RWPE1 (cell line): ENCODE data around the gene TMA7.
"Not testable (repeated sequence)": the region's sequence is repeated elsewhere in the genome, so short reads cannot be mapped to it uniquely, and the experiment has no call there.

Experiments used
- CTCF ChIA-PET: fragments of 350-600 bp; sonication (Branson Sonifier 250); formaldehyde crosslinking; extraction: SDS; loops from one replicate; lab custom pipeline; 2021; lab: Yijun Ruan, JAX
- POLR2A ChIA-PET: fragments of 400-600 bp; formaldehyde crosslinking; extraction: SDS; loops from one replicate; lab custom pipeline; 2020; ENCODE audit warnings: antibody characterized with exemption; ENCODE audit not compliant: low non-redundant PET; lab: Yijun Ruan, JAX
- DNase-seq: peaks from one replicate; pipeline ENCODE4 v3.0.0; 2012; ENCODE audit warnings: low spot score
- H3K27ac ChIP-seq: fragments of 450-650 bp; 2 replicates; pipeline ENCODE4 v1.5.1; 2017
- TF ChIP-seq, protein P1 (sequence below): fragments of 450-650 bp; conservative IDR thresholded peaks from 2 replicates; pipeline ENCODE4 v1.5.1; 2017; ENCODE audit warnings: low read depth, mild to moderate bottlenecking

TMA7 gene

DNA sequence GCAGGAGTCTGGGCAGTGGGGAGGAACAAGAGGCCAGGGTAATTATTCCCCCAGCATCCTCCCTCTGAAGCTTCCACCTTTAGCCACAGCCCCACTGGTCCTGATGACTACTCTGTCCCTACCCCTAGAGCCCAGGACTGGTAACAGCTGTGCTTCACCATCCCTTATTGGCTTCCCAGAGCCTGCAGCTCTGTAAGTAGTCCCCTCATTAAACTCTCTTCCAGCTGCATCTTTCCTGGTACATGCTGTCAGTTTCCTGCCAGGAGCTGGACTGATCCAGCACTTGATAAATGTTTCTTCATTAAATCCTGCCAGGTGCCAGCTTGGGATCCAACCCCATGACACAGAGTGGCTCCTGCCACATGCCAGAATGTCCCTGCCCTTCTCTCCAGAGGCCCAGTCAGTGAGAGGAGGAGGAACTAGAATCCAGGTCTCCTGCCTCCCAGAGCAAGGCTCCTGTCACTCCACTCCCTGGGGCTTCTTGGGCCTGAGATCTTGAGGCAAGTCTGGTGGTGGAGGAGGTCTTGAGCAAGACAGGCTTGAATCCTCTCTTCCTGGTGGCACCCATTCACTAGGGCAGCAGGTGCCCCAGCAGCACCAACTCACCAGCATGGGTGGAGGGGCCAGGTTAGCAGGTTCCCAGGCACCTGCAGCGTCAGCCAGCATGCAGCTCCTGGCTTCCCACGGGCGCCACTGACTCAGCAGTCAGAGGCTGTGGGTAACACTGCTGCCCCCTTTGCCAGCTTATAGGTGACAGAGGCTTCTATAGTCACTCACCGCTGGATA, 40.5 kb upstream of the TMA7 start:
- CTCF ChIA-PET, result interaction anchor here (0.6 to 5.9 kb wide), 4 partner anchors 37 to 126 kb away, joined by 3 to 68 read pairs (median 4); no protein-coding TSS in a partner anchor
- peak overlapping the region; percentile 99 for H3K27ac ChIP-seq
- no peak for DNase-seq
- POLR2A ChIA-PET, result interaction anchor here (0.5 to 1.0 kb wide), 3 partner anchors 18 to 145 kb away, joined by 3 to 4 read pairs (median 3); no protein-coding TSS in a partner anchor
- TF ChIP-seq, protein P1, sequence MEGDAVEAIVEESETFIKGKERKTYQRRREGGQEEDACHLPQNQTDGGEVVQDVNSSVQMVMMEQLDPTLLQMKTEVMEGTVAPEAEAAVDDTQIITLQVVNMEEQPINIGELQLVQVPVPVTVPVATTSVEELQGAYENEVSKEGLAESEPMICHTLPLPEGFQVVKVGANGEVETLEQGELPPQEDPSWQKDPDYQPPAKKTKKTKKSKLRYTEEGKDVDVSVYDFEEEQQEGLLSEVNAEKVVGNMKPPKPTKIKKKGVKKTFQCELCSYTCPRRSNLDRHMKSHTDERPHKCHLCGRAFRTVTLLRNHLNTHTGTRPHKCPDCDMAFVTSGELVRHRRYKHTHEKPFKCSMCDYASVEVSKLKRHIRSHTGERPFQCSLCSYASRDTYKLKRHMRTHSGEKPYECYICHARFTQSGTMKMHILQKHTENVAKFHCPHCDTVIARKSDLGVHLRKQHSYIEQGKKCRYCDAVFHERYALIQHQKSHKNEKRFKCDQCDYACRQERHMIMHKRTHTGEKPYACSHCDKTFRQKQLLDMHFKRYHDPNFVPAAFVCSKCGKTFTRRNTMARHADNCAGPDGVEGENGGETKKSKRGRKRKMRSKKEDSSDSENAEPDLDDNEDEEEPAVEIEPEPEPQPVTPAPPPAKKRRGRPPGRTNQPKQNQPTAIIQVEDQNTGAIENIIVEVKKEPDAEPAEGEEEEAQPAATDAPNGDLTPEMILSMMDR, result no peak

DNA sequence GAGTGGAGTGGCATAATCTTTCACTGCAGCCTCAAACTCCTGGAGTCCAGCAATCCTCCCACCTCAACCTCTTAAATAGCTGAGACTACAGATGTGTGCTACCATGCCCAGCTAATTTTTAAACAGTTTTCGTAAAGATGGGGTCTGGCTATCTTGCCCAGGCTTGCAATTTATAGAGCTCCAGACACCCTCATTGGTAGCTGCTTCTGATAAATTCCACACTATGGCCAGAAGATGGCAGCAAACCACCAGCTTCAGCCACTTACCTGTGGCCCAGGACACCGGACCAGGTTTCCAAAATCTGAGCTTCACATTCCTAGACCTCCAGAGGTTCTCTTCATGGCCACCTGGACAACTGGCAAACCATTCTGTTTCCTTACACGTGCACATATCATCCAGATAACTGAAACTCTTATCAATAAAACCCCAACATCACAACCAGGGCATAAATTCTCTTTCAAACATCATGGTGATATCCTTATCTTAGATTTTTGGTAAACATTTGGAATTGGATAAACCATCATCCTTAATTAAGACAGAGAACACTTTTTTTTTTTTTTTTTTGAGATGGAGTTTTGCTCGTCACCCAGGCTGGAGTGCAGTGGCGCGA, 39.1 kb upstream of the TMA7 start:
- POLR2A ChIA-PET, result interaction anchor here (0.7 to 0.8 kb wide), 2 partner anchors 35 kb away, joined by 3 to 4 read pairs; no protein-coding TSS in a partner anchor
- CTCF ChIA-PET, result interaction anchor here (0.5 to 5.9 kb wide), 13 partner anchors 15 to 201 kb away, joined by 3 to 68 read pairs (median 3); partner anchors contain the start of genes CCDC51 and TMA7

DNA sequence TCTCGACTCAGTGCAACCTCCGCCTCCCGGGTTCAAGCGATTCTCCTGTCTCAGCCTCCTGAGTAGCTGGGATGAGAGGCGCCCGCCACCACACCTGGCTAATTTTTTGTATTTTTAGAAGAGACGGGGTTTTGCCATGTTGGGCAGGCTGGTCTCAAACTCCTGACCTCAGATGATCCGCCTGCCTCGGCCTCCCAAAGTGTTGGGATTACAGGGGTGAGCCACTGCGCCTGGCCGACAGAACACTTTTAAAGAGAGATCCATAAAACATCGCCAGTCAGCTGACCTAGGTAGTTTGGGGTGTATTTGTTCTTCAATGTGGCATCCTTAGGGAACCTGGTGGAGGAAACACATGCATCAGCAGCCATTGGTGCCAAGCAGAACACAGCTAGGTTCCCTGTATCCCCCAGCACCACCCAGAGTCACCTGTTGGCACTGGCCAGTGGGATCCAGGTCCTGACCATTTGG, 38.6 kb upstream of the TMA7 start:
- peak overlapping the region; percentile 99 for H3K27ac ChIP-seq
- ChIA-PET CTCF (interaction anchor here (0.6 to 5.9 kb wide), 10 partner anchors 14 to 157 kb away, joined by 3 to 68 read pairs (median 3); partner anchors contain the start of genes CCDC51 and TMA7), POLR2A (interaction anchor here (0.8 kb wide), 1 partner anchor 35 kb away, joined by 4 read pairs; no protein-coding TSS in a partner anchor)
- DNase-seq, result not testable (repeated sequence)

More for the DNA sequence above, 39.1 kb upstream of the TMA7 start:
- TF ChIP-seq, protein P1, result peak; percentile 78
- peak overlapping the region; percentile 99 for H3K27ac ChIP-seq
- peak; percentile 68 for DNase-seq

DNA sequence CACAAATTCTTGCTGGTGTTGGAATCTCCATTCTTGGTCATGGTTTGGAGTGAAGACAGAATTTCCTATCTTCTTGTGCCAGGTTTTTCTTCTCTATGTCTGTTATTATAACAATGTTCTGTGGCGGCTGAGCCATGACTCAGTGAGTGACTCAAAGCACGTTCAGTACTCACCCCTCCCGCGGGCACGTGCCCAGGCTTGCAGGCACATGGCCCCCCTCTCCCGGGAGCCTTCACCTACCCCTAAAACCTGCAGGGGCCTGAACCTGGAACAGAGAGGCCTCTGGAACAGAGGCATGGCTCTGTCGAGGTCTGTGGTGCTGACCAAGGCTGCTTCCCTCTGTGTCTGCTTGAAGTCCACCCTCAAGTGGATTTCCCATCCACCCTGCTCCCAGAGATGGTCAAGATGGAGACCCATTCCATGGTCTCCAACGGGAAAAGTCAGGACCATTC, 37.8 kb upstream of the TMA7 start:
- CTCF ChIA-PET, result interaction anchor here (1.1 to 5.9 kb wide), 2 partner anchors 34 to 37 kb away, joined by 3 to 68 read pairs; partner anchors contain the start of genes CCDC51 and TMA7
- DNase-seq, result peak; percentile 88
- H3K27ac ChIP-seq, result peak overlapping the region; percentile 99
- TF ChIP-seq, protein P1, result no peak
- POLR2A ChIA-PET, result no interaction called here

DNA sequence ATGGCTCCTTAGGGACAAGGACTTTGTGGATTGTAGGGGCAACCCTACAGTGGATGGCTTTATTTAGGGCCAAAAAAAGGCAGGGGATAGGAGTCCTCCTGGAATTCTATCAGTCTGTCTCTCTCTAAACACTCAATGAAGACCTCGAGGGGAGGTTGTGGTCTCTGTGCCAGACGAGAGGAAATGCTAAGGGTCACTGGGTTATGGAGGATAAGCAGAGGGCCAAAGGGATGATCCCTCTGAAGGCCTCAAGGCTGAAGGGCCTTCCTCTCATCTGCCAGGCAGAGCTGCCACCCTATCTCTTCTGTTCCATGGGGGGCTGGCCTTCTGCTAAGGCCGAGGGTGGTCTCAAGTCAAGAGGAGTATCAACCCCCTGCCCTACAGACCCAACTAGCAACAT, 37.1 kb upstream of the TMA7 start:
- ChIA-PET POLR2A (interaction anchor here (0.6 kb wide), 1 partner anchor 35 kb away, joined by 3 read pairs; no protein-coding TSS in a partner anchor), CTCF (interaction anchor here (1.1 to 5.9 kb wide), 2 partner anchors 33 to 37 kb away, joined by 3 to 68 read pairs; partner anchors contain the start of genes CCDC51 and TMA7)
- peak overlapping the region; percentile 99 for H3K27ac ChIP-seq
- no peak for DNase-seq
- TF ChIP-seq, protein P1, result no peak

DNA sequence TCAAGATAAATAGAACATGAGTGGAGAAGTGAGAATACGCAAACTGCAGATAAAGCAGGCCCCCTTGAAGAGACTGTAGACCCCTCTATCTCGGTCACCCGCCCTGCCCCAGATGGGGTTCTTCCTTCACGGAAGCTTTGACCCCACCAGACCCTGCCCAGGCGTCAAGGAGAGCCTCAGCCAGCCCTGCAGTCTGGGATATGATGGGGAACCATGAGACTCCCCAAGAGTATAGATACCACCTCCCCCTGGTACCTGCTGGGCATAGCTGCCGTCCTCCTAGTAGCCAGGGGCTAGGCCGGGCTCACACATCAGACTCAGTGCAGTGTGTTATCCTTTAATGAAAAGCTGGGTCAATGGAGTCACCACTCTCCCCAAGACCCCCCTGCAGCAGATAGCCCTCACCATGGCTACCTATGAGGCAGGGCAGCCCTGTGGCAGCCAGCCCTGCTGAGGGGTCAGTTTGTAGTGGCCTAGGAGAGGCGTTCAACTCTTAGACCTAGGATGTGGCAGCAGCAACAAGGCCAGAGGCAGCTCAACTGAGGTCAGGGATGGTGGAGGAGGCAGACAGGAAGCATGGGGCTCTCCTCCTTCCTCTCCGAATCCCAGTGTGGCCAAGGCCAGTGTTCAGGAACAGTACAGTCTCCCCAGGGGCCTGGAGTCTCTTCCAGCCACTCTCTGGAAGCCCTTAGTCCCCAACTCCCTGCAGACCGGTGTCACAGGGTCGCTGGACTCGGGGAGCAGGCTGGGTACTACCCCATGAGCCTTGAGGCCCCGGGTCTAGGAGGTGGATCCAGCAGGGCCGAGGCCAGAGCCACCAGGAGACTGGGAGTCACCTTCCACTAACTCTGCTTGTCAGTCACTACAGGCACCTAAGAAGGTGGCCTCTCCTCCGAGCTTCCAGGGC, 36.3 kb upstream of the TMA7 start:
- DNase-seq, result no peak
- TF ChIP-seq, protein P1, result no peak
- POLR2A ChIA-PET, result no interaction called here
- CTCF ChIA-PET, result interaction anchor here (0.6 to 5.9 kb wide), 2 partner anchors 33 to 126 kb away, joined by 3 to 68 read pairs; no protein-coding TSS in a partner anchor
- H3K27ac ChIP-seq, result peak overlapping the region; percentile 99
